Muscle layer of colon (tissue), 2 donors: ENCODE data around the gene TSC22D1.

Source experiments
- H3K27ac ChIP-seq: one replicate; pipeline ENCODE4 v1.7.0; 2013; ENCODE audit warnings: low read depth, mild to moderate bottlenecking, low read length, moderate library complexity
- H3K27me3 ChIP-seq, 2 donors: one replicate each; pipeline ENCODE4 v1.7.0; 2013; ENCODE audit warnings: low read length in 2 of 2, mild to moderate bottlenecking in 2 of 2; ENCODE audit not compliant: insufficient read depth in 2 of 2, control insufficient read depth in 1 of 2
- H3K36me3 ChIP-seq: one replicate; pipeline ENCODE4 v1.7.0; 2013; ENCODE audit warnings: mild to moderate bottlenecking, low read length; ENCODE audit not compliant: insufficient read depth
- H3K4me1 ChIP-seq: one replicate; pipeline ENCODE4 v1.7.0; 2013; ENCODE audit warnings: mild to moderate bottlenecking, low read length; ENCODE audit not compliant: insufficient read depth
- H3K4me3 ChIP-seq, 2 donors: one replicate each; pipeline ENCODE4 v1.7.0; 2013; ENCODE audit warnings: low read length in 2 of 2, low read depth in 1 of 2, mild to moderate bottlenecking in 1 of 2, moderate library complexity in 1 of 2
- H3K9ac ChIP-seq: one replicate; pipeline ENCODE4 v1.7.0; 2013; ENCODE audit warnings: low read length
- H3K9me3 ChIP-seq: one replicate; pipeline ENCODE4 v1.7.0; 2013; ENCODE audit warnings: mild to moderate bottlenecking, low read length
- donor health status: abdominal sarcoma.
- donor health status: Adenocarcinoma of cecum.

The TSC22D1 gene

GRCh38 chr13:44420376-44421220 is 155.5 kb downstream of the TSC22D1 start:
- H3K4me1 ChIP-seq = no peaks in the 10 kb centered on the region
- H3K27me3 ChIP-seq = no peaks in the 10 kb centered on the region
- no peaks in the 10 kb centered on the region for H3K9me3 ChIP-seq
- H3K36me3 ChIP-seq = no peaks in the 10 kb centered on the region
- H3K9ac ChIP-seq = no peak overlapping the region
- no peak overlapping the region for H3K4me3 ChIP-seq
- no peak overlapping the region for H3K27ac ChIP-seq

- Histone ChIP-seq H3K9ac (no peak overlapping the region), H3K4me3 (no peak overlapping the region), H3K27ac (no peak overlapping the region), H3K27me3 (no peaks in the 10 kb centered on the region), H3K4me1 (no peaks in the 10 kb centered on the region), H3K36me3 (no peaks in the 10 kb centered on the region), H3K9me3 (no peaks in the 10 kb centered on the region)
Observed at GRCh38 chr13:44417876-44418275, 158.3 kb downstream of the TSC22D1 start.

- H3K27ac ChIP-seq = no peak overlapping the region
- H3K4me1 ChIP-seq = no peaks in the 10 kb centered on the region
- H3K9ac ChIP-seq = no peak overlapping the region
- H3K9me3 ChIP-seq = no peaks in the 10 kb centered on the region
- H3K36me3 ChIP-seq = no peaks in the 10 kb centered on the region
- no peak overlapping the region for H3K4me3 ChIP-seq
- no peaks in the 10 kb centered on the region for H3K27me3 ChIP-seq
Observed at GRCh38 chr13:44417446-44417845, 158.7 kb downstream of the TSC22D1 start.

GRCh38 chr13:44416744-44417143 is 159.4 kb downstream of the TSC22D1 start:
- Histone ChIP-seq H3K9ac (no peak overlapping the region), H3K36me3 (no peaks in the 10 kb centered on the region), H3K9me3 (no peaks in the 10 kb centered on the region), H3K27me3 (no peaks in the 10 kb centered on the region), H3K4me1 (no peaks in the 10 kb centered on the region), H3K27ac (no peak overlapping the region), H3K4me3 (no peak overlapping the region)

- no peak overlapping the region for H3K27ac ChIP-seq
- no peak overlapping the region for H3K9ac ChIP-seq
- no peaks in the 10 kb centered on the region for H3K4me1 ChIP-seq
- no peaks in the 10 kb centered on the region for H3K9me3 ChIP-seq
- no peak overlapping the region for H3K4me3 ChIP-seq
- no peaks in the 10 kb centered on the region for H3K36me3 ChIP-seq
- no peaks in the 10 kb centered on the region for H3K27me3 ChIP-seq
Observed at GRCh38 chr13:44416301-44416700, 159.8 kb downstream of the TSC22D1 start.

- Histone ChIP-seq H3K9ac (no peak overlapping the region), H3K27ac (no peak overlapping the region), H3K4me1 (no peaks in the 10 kb centered on the region), H3K36me3 (no peaks in the 10 kb centered on the region), H3K9me3 (no peaks in the 10 kb centered on the region), H3K27me3 (no peaks in the 10 kb centered on the region), H3K4me3 (no peak overlapping the region)
Observed at GRCh38 chr13:44415815-44416214, 160.3 kb downstream of the TSC22D1 start.

- Histone ChIP-seq H3K27me3 (no peaks in the 10 kb centered on the region), H3K4me1 (no peaks in the 10 kb centered on the region), H3K9ac (no peak overlapping the region), H3K36me3 (no peaks in the 10 kb centered on the region), H3K27ac (no peak overlapping the region), H3K4me3 (no peak overlapping the region), H3K9me3 (no peaks in the 10 kb centered on the region)
Observed at GRCh38 chr13:44414716-44415115, 161.4 kb downstream of the TSC22D1 start.

- H3K9ac ChIP-seq = no peak overlapping the region
- no peak overlapping the region for H3K27ac ChIP-seq
- H3K4me3 ChIP-seq = no peak overlapping the region
- no peaks in the 10 kb centered on the region for H3K36me3 ChIP-seq
- no peaks in the 10 kb centered on the region for H3K9me3 ChIP-seq
- no peaks in the 10 kb centered on the region for H3K27me3 ChIP-seq
- no peaks in the 10 kb centered on the region for H3K4me1 ChIP-seq
Observed at GRCh38 chr13:44413095-44413494, 163.0 kb downstream of the TSC22D1 start.

- no peaks in the 10 kb centered on the region for H3K9me3 ChIP-seq
- H3K4me1 ChIP-seq = no peaks in the 10 kb centered on the region
- no peak overlapping the region for H3K27ac ChIP-seq
- no peak overlapping the region for H3K9ac ChIP-seq
- H3K36me3 ChIP-seq = no peaks in the 10 kb centered on the region
- no peak overlapping the region for H3K4me3 ChIP-seq
- H3K27me3 ChIP-seq = no peaks in the 10 kb centered on the region
Observed at GRCh38 chr13:44412346-44412935, 163.7 kb downstream of the TSC22D1 start.

- H3K4me3 ChIP-seq = no peak overlapping the region
- H3K27ac ChIP-seq = no peak overlapping the region
- no peak overlapping the region for H3K9ac ChIP-seq
- H3K9me3 ChIP-seq = no peaks in the 10 kb centered on the region
- no peaks in the 10 kb centered on the region for H3K27me3 ChIP-seq
- no peaks in the 10 kb centered on the region for H3K4me1 ChIP-seq
- no peaks in the 10 kb centered on the region for H3K36me3 ChIP-seq
Observed at GRCh38 chr13:44411841-44412240, 164.3 kb downstream of the TSC22D1 start.

GRCh38 chr13:44410328-44410859 is 165.7 kb downstream of the TSC22D1 start:
- Histone ChIP-seq H3K9ac (no peak overlapping the region), H3K4me3 (no peak overlapping the region), H3K36me3 (no peaks in the 10 kb centered on the region), H3K9me3 (no peaks in the 10 kb centered on the region), H3K27ac (no peak overlapping the region), H3K27me3 (no peaks in the 10 kb centered on the region), H3K4me1 (no peaks in the 10 kb centered on the region)
